Stimulated activated CD8-positive, alpha-beta memory T cell treated with anti-CD3 and anti-CD28 coated beads, Interleukin-4, amount 100 ng/mL, for 48 hours (primary cell): ENCODE results near the gene COL4A2.

Experiments
- DNase-seq: peaks from one replicate; pipeline ENCODE4 v3.0.0-alpha.2; 2020

The COL4A2 gene

GRCh38 chr13:110272651-110273050 lies 34.4 kb upstream of the COL4A2 start:
- DNase-seq: no peak

- no peak for DNase-seq
These were observed 33.8 kb upstream of the COL4A2 start for GRCh38 chr13:110273254-110273653.

- no peak for DNase-seq
These were observed 32.4 kb upstream of the COL4A2 start for GRCh38 chr13:110274687-110275086.

- DNase-seq: no peak
These were observed 31.0 kb upstream of the COL4A2 start for GRCh38 chr13:110275931-110276552.

- no peak for DNase-seq
These were observed 30.5 kb upstream of the COL4A2 start for GRCh38 chr13:110276553-110276950.

GRCh38 chr13:110277357-110277975 lies 29.6 kb upstream of the COL4A2 start:
- no peak for DNase-seq

- no peak for DNase-seq
These were observed 28.2 kb upstream of the COL4A2 start for GRCh38 chr13:110278859-110279258.

- DNase-seq: no peak
These were observed 27.4 kb upstream of the COL4A2 start for GRCh38 chr13:110279684-110280083.

GRCh38 chr13:110280231-110280813 lies 26.8 kb upstream of the COL4A2 start:
- no peak for DNase-seq

- DNase-seq: no peak
These were observed 25.9 kb upstream of the COL4A2 start for GRCh38 chr13:110280985-110281688.

- DNase-seq: no peak
These were observed 25.3 kb upstream of the COL4A2 start for GRCh38 chr13:110281736-110282135.

- DNase-seq: no peak
These were observed 24.7 kb upstream of the COL4A2 start for GRCh38 chr13:110282316-110282841.

- no peak for DNase-seq
These were observed 23.2 kb upstream of the COL4A2 start for GRCh38 chr13:110283736-110284517.

- no peak for DNase-seq
These were observed 22.2 kb upstream of the COL4A2 start for GRCh38 chr13:110284779-110285484.

- DNase-seq: no peak
These were observed 20.9 kb upstream of the COL4A2 start for GRCh38 chr13:110285991-110286832.

- DNase-seq: no peak
These were observed 20.0 kb upstream of the COL4A2 start for GRCh38 chr13:110286833-110287819.

GRCh38 chr13:110289174-110289573 lies 17.9 kb upstream of the COL4A2 start:
- DNase-seq: no peak

GRCh38 chr13:110289661-110290060 lies 17.4 kb upstream of the COL4A2 start:
- DNase-seq: no peak

GRCh38 chr13:110290153-110290552 lies 16.9 kb upstream of the COL4A2 start:
- DNase-seq: no peak

GRCh38 chr13:110290826-110291225 lies 16.3 kb upstream of the COL4A2 start:
- DNase-seq: no peak
